Mucosa of descending colon (tissue), 3 donors: Measurements from ENCODE around the gene LSM3. TPM values are rescaled to one million over a fixed set of nuclear protein-coding genes. Genes with fewer than 3 reads are reported as not detected.

Source experiments
- ATAC-seq: fragments of 200-7000 bp; cut with Tn5 transposase; one replicate; pipeline ENCODE4 v1.9.1; 2020; ENCODE audit warnings: mild to moderate bottlenecking, moderate library complexity
- DNase-seq, 3 donors: peaks; one replicate each; pipeline ENCODE4 v3.0.0-alpha.2; 2020
- H3K36me3 ChIP-seq: fragments of 200-600 bp; one replicate; pipeline ENCODE4 v1.8.0; 2021; ENCODE audit warnings: low read depth, mild to moderate bottlenecking
- H3K4me1 ChIP-seq: fragments of 200-600 bp; one replicate; pipeline ENCODE4 v1.8.0; 2021; ENCODE audit warnings: low read depth, mild to moderate bottlenecking
- H3K4me3 ChIP-seq: fragments of 200-600 bp; one replicate; pipeline ENCODE4 v1.8.0; 2021; ENCODE audit warnings: mild to moderate bottlenecking
- H3K9me3 ChIP-seq: fragments of 200-600 bp; one replicate; pipeline ENCODE4 v1.8.0; 2021; ENCODE audit warnings: mild to moderate bottlenecking
- intact Hi-C, 2 donors: fragments of 100-400 bp; cut with DNase I in 1 of 2; cut with micrococcal nuclease in 1 of 2; formaldehyde crosslinking; loops; one replicate each; pipeline versions ENCODE4 v1.11.0 to v1.11.1; 2022; cut with DNase I, micrococcal nuclease
- total RNA-seq, 3 donors: library from RNA; stranded (reverse); fragmentation: NEBNext Ultra II Directional in 2 of 3; extraction: Animal tissue kit (Norgen Biotek cat#: 25700) in 2 of 3; gene quantifications; one replicate each; pipeline versions ENCODE4 v1.2.1 to v1.2.4, GENCODE V29; 2021 to 2023
- TF ChIP-seq, protein P1 (sequence below): fragments of 200-600 bp; IDR thresholded peaks from one replicate; pipeline ENCODE4 v1.8.0; 2022; ENCODE audit warnings: antibody characterized with exemption, mild to moderate bottlenecking
- donor health status: DM: no; HTN: no; CAD: no; lungs with moderate emphysema.
- donor health status: DM: no; HTN: no; CAD: no.
- donor health status: DM: no; HTN: yes; CAD: no.

LSM3 gene
- total RNA-seq, 3 donors from 2014 or later: 8.3 to 13.1 (median 9.8) TPM

GRCh38 chr3:14220933-14221332 lies 42.3 kb downstream of the LSM3 start:
- peaks cover 7% of the 10 kb centered on the region for H3K9me3 ChIP-seq
- TF ChIP-seq, protein P1, sequence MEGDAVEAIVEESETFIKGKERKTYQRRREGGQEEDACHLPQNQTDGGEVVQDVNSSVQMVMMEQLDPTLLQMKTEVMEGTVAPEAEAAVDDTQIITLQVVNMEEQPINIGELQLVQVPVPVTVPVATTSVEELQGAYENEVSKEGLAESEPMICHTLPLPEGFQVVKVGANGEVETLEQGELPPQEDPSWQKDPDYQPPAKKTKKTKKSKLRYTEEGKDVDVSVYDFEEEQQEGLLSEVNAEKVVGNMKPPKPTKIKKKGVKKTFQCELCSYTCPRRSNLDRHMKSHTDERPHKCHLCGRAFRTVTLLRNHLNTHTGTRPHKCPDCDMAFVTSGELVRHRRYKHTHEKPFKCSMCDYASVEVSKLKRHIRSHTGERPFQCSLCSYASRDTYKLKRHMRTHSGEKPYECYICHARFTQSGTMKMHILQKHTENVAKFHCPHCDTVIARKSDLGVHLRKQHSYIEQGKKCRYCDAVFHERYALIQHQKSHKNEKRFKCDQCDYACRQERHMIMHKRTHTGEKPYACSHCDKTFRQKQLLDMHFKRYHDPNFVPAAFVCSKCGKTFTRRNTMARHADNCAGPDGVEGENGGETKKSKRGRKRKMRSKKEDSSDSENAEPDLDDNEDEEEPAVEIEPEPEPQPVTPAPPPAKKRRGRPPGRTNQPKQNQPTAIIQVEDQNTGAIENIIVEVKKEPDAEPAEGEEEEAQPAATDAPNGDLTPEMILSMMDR: no peak
- H3K36me3 ChIP-seq: no peaks in the 10 kb centered on the region
- intact Hi-C loops: no loop called here
- DNase-seq (no peak), ATAC-seq (no peak)
- peaks cover 6% of the 10 kb centered on the region for H3K4me1 ChIP-seq
- H3K4me3 ChIP-seq: no peak overlapping the region

GRCh38 chr3:14221902-14222301 lies 43.3 kb downstream of the LSM3 start:
- H3K4me3 ChIP-seq: no peak overlapping the region
- DNase-seq (no peak), ATAC-seq (no peak)
- TF ChIP-seq, protein P1: no peak
- intact Hi-C loops: no loop called here
- H3K9me3 ChIP-seq: peaks cover 7% of the 10 kb centered on the region
- H3K36me3 ChIP-seq: no peaks in the 10 kb centered on the region
- H3K4me1 ChIP-seq: peaks cover 15% of the 10 kb centered on the region

GRCh38 chr3:14222457-14222856 lies 43.8 kb downstream of the LSM3 start:
- H3K4me1 ChIP-seq: peaks cover 20% of the 10 kb centered on the region
- H3K36me3 ChIP-seq: no peaks in the 10 kb centered on the region
- H3K4me3 ChIP-seq: no peak overlapping the region
- DNase-seq (no peak), ATAC-seq (no peak)
- intact Hi-C loops: no loop called here
- TF ChIP-seq, protein P1: no peak
- H3K9me3 ChIP-seq: peaks cover 7% of the 10 kb centered on the region

- TF ChIP-seq, protein P1: no peak
- H3K4me3 ChIP-seq: no peak overlapping the region
- no peaks in the 10 kb centered on the region for H3K36me3 ChIP-seq
- H3K9me3 ChIP-seq: peaks cover 7% of the 10 kb centered on the region
- no peak for DNase-seq
- intact Hi-C loops: no loop called here
- ATAC-seq: no peak
- H3K4me1 ChIP-seq: peaks cover 23% of the 10 kb centered on the region
Observed at GRCh38 chr3:14222900-14223594, 44.4 kb downstream of the LSM3 start.

DNA sequence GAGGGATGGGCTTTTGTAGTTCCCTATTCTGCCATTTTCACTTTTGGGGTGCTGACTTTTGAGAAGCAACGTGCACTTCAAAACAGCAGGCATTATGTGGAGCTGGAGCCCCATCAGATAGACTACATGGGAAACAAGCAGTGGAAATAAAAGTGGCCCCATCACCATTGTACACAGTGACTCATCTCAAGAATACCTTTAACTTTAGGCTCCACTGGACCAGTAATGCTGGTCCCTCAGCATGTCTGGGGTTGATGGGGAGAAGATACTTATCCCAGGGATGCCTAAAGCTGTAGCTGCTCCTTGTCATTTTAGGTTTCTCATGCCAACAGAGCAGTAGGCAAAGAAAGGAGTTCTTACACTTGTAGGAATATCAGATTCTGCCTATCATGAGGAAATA lies 45.0 kb downstream of the LSM3 start:
- peaks cover 29% of the 10 kb centered on the region for H3K4me1 ChIP-seq
- ATAC-seq (no peak), DNase-seq (no peak)
- H3K36me3 ChIP-seq: no peaks in the 10 kb centered on the region
- TF ChIP-seq, protein P1: no peak
- intact Hi-C loops: no loop called here
- no peak overlapping the region for H3K4me3 ChIP-seq
- H3K9me3 ChIP-seq: peaks cover 7% of the 10 kb centered on the region

DNA sequence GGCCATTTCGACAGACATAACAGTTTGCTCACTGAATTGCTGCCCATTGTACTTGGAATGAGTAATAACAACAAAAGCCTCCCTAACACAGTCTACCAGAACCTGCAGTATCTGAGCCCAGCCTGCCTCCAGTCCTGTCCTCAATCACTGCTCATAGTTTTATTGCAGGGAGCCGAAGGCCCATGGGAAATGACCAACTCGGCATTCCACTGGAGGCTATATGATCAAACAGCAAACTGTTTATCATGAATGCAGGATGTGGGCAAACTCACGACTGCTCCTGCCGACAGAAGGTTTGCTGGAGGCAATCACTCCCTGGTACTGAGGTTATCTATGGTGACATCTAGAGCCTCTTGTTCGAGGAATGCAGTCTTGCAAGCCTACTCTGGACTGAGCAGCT lies 46.3 kb downstream of the LSM3 start:
- peaks cover 30% of the 10 kb centered on the region for H3K4me1 ChIP-seq
- intact Hi-C loops: no loop called here
- ATAC-seq (peak; percentile 52), DNase-seq (no peak)
- TF ChIP-seq, protein P1: no peak
- peaks cover 7% of the 10 kb centered on the region for H3K9me3 ChIP-seq
- H3K36me3 ChIP-seq: no peaks in the 10 kb centered on the region
- no peak overlapping the region for H3K4me3 ChIP-seq
